GM12801 (cell line): Measurements from ENCODE around the gene RNU6-1.

Experiments
- CTCF ChIP-seq: IDR thresholded peaks from one replicate; pipeline ENCODE4 v1.5.1; 2011; ENCODE audit warnings: control low read depth; ENCODE audit not compliant: insufficient read length; ENCODE audit errors: extremely low read depth

The RNU6-1 gene

GRCh38 chr15:67832897-67833709, 6.7 kb downstream of the RNU6-1 start:
- TF ChIP-seq CTCF: no peak

- TF ChIP-seq CTCF: no peak
These were observed 7.8 kb downstream of the RNU6-1 start for GRCh38 chr15:67832031-67832551.

DNA sequence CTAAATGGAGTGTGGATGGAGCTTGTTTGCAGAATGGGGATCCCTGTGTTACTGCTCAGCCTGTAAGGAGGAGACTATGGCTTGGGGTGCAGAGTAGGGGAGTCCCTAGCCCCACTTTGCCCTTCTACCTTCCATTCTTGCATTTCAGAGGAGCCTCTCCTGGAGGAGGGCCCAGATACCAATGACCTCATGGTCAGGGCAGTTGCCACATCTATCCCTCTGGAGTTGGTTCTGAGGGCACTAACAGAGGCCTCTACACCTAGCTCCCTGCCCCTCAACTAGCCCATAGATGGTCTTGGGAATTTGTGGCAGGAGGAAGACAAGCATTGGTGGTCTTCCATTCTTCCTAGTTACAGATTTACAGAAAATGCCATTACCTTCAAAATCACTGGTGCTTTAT, 8.5 kb downstream of the RNU6-1 start:
- TF ChIP-seq CTCF: no peak

DNA sequence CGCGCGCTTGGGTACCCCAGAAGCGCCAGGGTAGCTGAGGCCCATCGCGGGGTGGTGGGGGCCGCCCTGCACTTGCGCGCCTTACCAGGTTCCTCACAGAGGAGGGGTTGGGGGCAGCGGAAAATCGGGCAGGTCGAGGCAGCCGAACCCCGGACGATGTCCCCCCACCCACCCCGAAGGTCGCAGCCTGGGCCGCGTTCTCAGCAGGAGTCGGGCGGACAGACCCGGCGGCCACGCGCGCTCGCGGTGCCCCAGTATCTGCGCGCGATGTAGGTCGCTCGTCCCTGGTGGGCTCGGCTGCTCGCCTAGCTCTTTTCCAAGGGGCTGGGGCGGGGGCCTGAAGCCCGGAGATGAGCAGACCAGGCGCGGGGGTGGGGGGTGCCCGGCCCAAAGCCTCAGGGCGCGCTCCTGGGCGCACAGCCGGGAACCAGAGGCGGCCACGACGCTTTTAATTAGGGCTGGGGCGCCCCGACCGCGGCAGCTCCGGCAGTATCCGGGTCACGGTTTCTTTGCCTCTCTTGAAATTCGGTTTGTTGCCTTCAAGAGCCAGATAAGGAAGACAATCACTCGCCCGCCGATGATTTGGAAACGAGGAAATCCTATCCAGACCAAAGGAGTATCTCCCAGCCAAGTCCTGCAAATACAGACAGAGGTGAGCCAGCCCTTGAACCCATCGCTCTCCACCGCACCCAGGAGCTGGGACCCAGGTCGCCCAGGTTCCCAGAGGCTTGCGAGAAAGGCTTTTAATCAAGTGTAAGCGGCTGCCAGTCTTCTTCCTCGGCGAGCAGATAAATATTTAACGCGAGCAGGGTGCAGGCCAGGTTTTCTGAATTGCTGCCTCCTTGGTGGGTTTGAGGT, 10.0 kb downstream of the RNU6-1 start:
- TF ChIP-seq CTCF: no peak

- no peak for TF ChIP-seq CTCF
These were observed 10.7 kb downstream of the RNU6-1 start for GRCh38 chr15:67828969-67829646.

DNA sequence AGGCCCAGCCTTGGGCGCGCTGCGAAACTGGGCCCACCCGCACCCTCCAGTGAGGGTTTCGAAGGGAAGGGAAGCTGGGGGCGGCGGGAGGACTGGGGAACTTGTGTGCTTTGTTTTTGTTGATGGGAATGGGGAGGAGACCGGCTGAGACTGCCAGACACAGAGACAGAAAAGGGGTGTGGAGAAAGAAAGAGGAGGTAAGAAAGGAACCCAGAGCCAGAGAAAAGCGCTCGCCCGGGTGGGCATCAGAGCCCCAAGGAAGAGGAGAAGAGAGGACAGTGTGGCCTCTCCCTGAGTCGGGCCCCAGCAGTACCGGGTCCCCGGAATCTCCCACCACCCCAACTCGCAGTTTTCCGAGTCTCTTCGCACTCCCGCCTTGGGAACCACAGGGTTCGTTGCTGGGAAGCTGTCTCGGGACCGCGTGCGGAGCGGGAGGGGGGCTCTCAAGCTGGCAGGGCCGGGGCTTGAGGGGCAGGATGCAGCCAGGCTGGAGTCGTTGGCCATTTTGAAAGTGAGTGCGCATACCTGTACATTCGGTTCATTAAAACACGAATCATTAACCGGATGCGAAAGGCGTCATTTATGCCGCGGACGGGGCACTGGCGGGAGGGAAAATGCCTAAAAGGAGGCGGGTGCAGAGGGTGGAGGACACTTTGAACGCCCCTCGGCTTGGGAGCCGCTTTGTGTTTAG, 11.4 kb downstream of the RNU6-1 start:
- no peak for TF ChIP-seq CTCF
